H54 (cell line): ENCODE results near the gene PLCB1.
"Not testable (repeated sequence)": the region's sequence is repeated elsewhere in the genome, so short reads cannot be mapped to it uniquely, and the experiment has no call there.

Source experiments
- DNase-seq: peaks from one replicate; pipeline ENCODE4 v3.0.0; 2011; ENCODE audit warnings: low spot score, mixed read lengths; ENCODE audit not compliant: insufficient read length
- FAIRE-seq: peaks from 3 replicates; lab custom pipeline; 2011; peaks lifted over from hg19 to GRCh38; lab: Jason Lieb, UNC
- POLR2A ChIP-seq: IDR thresholded peaks from 2 replicates; pipeline ENCODE4 v1.6.1; 2011; ENCODE audit warnings: low read depth, mild to moderate bottlenecking, low read length

The PLCB1 gene

DNA sequence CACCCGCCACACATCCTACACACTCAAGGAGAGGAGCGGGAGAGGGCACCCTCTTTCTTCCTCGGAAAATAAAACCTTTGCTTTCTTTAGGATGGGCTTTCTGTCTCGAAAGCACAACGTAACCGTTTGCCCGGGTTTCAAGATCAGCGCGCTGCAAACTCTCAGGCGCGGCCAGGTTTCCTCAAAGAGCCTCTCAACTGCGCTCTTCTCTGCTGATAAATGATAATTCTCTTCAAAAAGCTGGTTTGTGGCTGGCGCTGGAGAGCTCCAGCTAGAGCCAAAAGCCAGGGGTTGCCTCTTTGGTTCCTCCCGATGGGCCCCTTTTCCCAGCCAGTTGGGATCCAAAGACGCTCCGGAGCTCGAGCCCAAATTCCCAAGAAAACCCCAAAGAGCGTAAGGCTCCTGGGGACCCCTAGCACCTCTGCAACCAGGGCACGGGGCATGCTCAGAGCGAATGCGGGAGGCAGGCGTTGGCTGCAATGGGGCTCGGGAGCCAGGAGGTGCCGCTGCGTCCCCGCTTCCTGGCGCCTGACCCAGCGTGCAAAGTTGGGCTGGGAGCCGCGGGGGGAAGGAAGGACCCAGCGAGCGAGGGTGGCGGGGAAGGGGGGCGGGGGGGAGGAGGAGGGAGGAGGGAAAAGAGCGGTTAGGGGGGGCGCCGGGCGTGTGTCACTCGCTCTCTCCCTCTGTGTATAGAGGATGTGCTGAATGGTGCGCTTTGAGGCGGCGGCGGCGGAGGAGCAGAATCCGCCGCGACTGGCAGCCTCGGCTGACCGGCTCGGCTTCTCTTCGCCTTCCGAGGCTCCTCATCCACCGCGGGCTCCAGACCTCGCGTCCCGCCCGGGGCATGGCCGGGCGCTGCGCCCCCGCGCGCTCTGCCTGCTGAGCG is at the start of gene PLCB1:
TSS of gene PLCB1 (plus strand) at position 669 of the 886 bp plus-strand sequence. CDS start 386 bp downstream, outside the sequence.
- FAIRE-seq, result no peak
- DNase-seq, result no peak
- no peak for TF ChIP-seq POLR2A

DNA sequence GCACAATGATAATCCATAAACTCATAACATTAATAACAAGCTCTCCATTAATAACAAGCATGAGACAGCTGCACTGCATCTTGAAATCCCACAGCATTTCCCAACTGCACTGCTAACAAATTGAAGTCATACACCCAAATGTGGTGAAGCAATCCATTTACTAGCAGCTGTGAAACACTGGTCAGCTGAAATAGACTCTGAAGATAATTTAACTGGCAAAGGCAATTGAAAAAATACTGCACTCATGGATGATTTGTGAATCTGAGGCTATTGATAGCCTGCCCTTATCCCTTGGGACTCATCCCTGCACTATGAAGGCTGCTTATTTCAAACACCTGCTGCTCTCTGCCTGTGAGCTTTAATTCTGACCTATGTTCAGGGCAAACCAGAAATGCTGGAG is 49.1 kb upstream of the PLCB1 start:
- FAIRE-seq, result no peak
- DNase-seq, result no peak
- TF ChIP-seq POLR2A, result no peak

DNA sequence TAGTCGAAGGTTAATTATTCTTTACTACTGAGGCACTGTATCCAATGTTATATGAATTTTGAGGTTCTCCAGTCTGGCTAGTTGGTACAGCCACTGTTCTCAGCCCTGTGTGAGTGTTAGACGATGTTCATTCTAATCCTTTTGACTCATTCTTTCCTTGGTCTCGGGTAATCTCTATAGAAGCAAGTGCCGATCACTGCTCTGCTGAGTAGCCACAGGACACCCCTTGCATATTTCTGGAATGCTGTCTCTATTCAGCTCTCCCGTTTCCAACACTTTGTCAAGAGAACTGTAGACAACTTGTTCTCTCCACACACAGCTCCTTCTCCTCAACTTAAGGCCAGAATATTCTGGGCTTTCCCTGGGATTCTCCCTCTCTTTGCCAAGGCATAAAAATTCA is 42.4 kb upstream of the PLCB1 start:
- no peak for DNase-seq
- FAIRE-seq, result no peak
- TF ChIP-seq POLR2A, result no peak

DNA sequence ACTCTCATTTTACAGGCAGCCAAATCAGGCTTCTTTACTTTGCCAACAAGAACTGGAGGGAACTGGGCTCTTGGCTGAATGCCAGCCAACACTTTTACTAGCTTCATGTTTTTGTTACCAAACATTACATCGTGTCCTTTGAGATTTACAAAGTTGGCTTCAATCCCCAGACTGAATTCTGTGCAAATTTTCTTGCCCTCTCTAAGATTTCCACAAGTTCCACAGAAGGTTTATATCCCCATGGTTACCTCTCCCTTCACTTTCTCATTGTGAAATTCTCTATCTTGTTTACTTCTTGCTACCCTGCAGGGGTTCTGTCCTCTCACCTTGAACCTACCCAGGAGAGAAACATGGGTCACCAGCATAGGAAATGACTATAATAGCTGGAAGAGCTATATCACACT is 37.6 kb upstream of the PLCB1 start:
- FAIRE-seq, result no peak
- no peak for DNase-seq
- TF ChIP-seq POLR2A, result no peak

DNA sequence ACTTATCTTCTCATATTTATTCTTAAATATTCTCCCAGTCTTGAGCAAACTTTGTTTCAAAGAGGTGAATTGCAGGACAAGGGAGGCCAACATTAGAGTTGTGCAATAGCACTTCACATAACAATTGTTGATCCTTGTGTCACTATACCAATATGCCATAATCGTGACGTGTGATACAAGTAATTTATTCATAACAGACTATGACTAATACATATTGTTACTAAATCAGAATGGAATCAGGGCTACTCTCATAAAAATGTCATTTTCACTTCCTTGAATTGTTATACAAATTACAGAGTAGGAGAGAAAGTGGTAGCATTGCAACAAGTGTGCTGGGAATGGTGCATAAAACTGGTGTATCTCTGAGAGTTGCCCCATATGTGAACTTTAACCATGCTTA is 37.2 kb upstream of the PLCB1 start:
- no peak for DNase-seq
- no peak for FAIRE-seq
- no peak for TF ChIP-seq POLR2A

DNA sequence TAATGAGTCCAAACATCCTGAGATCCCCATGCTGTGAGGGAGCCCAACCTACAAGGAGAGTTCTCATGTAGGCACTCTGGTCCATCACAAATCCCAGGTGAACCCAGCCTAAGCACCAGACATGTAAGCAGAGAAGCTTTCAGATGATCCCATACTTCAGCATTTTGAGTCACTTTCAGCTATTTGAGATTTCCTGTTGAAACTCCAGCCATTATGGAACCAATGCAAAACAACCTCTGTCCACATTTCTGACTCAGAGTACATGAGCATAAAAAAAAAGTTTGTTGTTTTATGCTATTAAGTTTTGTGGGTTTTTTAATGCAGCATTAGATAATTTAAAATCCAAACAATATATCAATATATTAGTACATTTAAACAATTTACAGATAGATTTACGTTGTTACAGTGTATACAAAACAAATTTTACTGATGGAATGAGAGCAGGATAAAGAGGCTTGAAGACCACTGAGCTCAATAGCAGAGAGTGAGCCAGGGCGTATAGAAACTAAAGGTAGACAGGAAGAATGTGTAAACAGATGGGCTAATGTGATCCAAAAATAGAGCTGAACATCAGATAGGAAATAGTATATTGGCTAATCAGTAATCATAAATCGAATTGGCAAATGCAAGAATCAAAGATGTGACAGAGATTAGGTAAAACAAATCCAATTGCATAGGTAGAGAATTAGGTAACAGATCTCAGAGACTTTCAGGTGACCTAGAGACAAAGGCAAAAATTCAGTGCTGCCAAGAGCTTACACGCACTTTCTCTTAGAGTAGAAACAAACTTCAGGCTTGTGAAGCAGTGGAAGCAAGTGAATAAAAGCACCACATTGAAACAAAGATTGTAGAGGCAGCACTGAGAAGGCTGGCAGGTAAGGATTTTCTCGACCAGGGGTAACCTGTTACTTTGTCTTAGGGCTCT is 36.2 kb upstream of the PLCB1 start:
- FAIRE-seq (no peak), DNase-seq (no peak)
- TF ChIP-seq POLR2A, result no peak

DNA sequence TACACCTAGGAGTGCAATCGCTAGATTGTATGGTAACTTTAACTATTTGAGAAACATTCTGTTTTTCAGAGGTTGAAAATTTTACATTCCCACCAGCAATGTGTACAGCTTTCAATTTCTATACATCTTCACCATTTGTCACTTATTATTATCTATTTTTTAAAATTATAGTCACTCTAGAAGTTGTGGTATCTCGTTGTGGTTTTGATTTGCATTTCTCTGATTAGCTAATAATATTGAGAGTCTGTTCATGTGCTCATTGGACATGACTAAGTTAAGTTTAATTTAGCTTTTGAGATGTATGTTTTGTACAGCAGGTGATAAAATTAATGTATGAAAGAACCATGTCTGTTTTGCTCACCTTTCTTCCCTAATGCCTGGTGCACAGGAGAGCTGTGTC is 34.8 kb upstream of the PLCB1 start:
- no peak for DNase-seq
- no peak for TF ChIP-seq POLR2A
- FAIRE-seq, result no peak

DNA sequence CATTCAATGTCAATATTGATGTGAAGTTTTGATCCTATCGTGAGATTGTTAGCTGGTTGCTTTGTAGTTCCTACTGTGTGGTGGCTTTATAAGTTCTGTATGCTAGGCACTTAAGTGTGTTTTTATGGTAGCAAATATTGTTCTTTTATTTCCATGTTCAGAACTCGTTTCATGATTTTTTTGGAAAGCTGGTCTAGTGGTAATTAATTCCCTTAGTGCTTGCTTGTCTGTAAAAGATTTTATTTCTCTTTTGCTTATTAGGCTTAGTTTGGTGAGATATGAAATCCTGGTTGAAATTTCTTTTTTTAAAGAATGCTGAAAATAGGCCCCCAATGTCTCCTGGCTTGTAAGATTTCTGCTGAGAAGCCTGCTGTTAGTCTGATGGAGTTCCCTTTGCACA is 27.8 kb upstream of the PLCB1 start:
- no peak for FAIRE-seq

DNA sequence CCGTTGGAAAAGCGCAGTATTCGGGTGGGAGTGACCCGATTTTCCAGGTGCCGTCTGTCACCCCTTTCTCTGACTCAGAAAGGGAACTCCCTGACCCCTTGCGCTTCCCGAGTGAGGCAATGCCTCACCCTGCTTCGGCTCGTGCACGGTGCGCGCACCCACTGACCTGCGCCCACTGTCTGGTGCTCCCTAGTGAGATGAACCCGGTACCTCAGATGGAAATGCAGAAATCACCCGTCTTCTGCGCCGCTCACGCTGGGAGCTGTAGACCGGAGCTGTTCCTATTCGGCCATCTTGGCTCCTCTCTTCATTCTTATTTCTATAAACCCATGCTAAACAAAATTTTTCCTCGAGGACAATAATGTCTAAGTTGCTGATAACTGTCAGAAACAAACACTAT is 17.5 kb upstream of the PLCB1 start:
- FAIRE-seq, DNase-seq: not testable (repeated sequence)

More for the DNA sequence above, 27.8 kb upstream of the PLCB1 start:
- no peak for TF ChIP-seq POLR2A
- no peak for DNase-seq

DNA sequence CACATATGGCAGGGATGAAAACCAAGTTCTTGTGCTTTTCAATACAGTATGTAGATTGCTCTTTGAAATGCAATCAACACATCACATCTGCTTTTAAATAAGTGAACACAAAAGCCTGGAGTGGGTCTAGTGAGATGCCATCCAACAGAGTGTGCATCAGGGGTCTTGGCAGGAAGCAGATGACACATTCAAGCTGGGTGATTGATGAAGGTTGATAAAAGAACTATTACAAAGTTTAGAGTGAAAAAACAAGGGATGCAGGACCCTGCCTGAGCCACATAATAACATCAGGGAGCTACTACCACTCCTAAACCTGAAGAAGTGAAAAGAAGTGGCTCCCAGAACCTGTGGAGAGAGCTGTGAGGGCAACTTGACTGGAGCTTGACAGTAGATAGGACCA is 16.6 kb upstream of the PLCB1 start:
- TF ChIP-seq POLR2A, result no peak
- DNase-seq (no peak), FAIRE-seq (no peak)

DNA sequence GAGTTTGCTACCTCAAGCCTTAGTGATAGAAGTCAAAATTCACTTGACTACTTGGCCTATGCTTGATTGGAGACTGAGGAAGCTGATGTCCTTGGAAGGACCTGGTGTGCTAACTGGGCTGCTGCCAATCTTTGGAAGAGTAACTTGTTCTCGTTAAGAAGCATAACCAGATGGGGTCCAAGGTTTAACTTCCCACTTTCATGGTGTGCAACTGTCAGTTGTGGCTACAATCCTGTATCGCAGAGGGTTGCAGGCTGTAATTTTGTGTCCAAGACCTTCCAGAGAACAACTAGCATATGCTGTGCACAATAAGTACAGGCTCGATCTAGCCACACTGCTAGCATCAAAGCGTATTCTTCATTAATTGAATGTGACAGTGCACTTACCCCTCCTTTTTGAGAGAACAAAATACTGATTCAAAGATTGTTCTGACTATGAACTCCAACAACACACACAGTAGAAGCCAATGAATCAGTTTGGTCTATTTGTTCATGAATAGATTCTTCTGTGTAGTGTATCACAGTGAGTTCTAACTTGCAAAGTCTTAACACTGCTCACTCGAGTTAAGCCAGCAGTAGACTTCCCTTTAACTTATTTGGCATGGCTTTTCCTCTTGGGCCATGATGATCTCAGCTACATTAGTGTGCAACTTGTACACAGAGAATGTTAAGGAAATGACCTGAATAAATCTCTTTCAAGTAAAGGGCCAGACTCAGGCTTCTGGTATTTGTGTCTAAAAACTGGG is 15.8 kb upstream of the PLCB1 start:
- FAIRE-seq (no peak), DNase-seq (no peak)
- TF ChIP-seq POLR2A, result no peak

DNA sequence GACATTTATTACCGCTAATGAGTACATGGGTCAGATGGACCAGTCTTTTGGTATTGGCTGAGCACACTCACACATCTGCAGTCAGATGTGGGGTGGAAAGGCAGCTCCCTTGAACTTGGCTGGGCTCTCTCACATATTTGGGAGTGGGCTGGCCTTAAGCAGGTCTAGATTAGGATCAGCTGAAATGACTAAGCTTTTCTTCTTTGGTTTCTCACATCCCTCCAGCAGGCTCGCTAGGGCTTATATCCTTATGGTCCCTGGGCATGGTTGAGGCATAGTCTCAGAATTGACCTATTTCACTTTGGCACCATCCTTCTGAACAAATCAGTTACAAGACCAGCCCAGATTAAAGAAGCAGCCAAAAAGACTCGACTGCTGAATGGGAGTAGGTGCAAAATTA is 14.4 kb upstream of the PLCB1 start:
- DNase-seq (no peak), FAIRE-seq (no peak)
- no peak for TF ChIP-seq POLR2A

DNA sequence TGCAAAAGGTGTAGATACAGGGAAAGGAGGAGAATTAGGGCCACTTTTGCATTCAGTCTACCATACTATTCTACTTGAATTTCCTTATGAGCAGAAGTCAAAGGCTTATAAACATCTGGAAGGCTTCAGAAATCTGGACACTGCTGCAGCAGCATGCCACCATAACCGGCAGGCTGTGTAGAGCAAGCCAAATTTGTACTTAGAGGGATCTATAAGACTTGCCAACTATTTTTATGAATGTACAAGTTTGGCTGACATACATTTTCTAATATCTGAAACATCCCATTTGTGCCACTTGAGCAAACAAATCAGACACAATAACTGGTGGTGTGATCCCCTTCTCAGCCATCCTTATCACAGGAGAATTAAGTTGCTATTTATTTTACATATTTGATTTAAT is 14.0 kb upstream of the PLCB1 start:
- FAIRE-seq (no peak), DNase-seq (no peak)
- TF ChIP-seq POLR2A, result no peak
